Activated naive CD4-positive, alpha-beta T cell (primary cell): ENCODE measurements around the gene USP7.
"Not testable (repeated sequence)": the region's sequence is repeated elsewhere in the genome, so short reads cannot be mapped to it uniquely, and the experiment has no call there.

Source experiments
- DNase-seq, 4 experiments: peaks; one replicate each; lab custom pipeline; 2025; lab: John Stamatoyannopoulos, UW

The USP7 gene

DNA sequence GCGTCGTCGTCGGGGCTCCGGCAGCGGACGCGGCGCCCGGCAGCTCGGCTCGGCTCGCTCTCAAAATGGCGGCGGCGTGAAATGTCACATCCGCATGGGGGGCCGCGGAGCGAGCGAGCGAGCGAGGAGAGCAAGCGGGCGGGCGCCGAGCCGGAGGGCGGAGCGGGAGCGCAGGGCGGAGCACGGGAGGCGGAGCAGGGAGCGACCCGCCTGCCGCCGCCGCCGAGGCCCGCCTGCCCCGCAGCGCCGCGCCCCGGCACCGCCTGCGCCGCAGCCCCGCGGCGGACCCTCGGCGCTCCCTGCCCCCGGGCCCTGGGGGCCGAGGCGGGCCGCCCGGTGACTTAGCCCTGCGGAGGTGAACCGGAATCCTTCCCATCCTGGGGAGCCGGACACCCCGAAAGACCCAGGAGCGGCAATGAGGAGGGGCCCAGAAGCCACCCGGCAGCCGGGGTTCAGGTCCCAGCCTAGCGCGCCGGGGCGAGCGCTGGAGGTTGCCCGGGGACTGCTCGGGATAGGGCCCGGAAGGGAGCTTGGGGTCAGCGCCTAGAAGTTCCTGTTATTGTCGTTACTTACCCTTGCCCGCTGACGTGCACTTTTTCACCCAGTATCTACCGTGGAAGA lies at the start of gene USP7:
TSS of gene USP7 (minus strand) at position 86 of the 621 bp plus-strand sequence. CDS start 621 bp downstream, outside the sequence.
- peak; percentile 74 to 94 (median 85) for DNase-seq

- DNase-seq, result no peak
Observed at GRCh38 chr16:9013508-9013864, 49.8 kb upstream of the USP7 start.

DNA sequence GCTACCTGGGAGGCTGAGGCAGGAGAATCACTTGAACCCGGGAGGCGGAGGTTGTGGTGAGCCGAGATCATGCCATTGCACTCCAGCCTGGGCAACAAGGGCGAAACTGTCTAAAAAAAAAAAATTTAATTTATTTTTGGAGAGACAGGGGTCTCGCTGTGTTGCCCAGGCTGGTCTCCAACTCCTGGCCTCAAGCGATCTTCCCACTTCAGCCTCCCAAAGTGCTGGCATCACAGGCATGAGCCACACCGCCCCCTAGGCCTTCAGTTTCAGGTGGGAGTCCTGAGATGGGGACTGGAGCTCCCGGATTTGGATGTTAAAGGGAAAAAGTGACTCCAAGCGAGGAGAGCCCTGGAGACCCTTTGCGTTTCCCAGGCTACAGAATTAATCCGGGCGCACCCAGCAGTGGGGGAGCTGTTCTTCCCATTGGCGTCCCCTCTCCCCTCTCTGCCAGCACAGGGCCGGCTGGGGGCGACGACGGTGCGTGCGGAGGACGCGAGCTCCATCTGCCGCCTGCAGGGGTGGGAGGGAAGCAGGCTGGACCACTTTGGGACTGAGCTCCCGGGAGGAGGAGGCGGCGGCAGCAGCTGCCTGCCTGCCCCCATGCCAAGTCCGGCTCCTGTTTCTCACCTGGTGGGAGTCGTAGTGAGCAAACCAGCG lies 49.3 kb upstream of the USP7 start:
- DNase-seq, result peak in 1 of 4 experiments; percentile 1

- no peak for DNase-seq
Observed at GRCh38 chr16:9012330-9012729, 48.6 kb upstream of the USP7 start.

DNA sequence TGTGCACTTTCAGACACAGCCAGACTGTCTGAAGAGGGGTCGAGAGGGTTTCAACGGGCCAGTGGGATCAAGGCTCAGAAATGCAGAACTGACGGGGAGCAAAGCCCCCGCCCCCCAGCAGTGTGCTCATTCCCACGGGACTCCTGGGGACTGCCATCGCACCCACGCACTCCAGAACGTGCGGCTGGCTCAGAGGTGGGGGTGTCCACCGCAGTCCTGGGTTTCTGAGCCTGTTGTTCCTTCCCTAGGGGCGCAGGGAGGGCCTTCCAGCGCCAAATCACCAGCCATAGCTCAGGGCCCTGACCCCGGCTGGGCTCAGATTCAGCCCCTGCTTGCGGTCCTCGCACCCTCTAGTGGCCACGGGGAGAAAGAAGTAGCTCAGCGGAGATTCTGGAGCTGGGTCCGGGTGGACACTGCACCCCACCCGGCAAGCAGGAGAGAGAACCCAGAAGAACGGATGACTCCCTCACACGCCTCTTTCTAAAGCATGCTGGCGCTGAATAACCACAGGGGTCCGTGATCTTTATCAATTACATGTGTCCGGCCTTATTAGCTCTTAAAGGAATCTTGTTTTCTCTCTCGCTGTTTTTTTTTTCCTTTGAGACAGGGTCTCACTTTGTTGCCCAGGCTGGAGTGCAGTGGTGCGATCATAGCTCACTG lies 45.0 kb upstream of the USP7 start:
- DNase-seq, result peak; percentile 8 to 62 (median 27)

DNA sequence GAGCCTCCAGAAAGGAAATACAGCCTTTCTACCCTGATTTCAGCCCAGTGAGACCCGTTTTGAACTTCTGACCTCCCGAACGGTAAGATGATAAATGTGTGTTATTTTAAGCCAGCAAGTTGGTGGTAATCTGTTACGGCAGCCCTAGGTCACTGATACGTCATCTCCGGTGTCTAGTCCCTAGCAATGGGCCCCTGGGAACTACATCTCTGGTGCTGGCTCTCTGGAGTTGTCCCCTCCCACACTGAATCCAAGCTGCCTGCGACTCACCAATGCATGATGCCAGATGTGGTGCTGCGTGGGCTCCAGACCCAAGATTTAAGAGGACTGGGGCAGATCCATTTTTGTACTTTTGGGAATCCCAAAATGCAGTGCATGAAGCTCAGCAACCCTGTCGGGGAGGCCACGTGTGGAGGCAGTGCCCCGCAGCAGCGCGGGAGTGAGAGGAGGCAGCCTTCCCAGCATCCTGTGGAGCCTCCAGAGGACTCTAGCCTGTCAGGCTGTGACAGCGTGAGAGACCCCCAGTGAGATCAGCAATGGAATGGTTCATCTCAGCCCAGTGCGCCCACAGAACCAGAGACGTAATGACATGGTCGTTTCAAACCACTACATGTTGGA lies 43.6 kb upstream of the USP7 start:
- no peak for DNase-seq

DNA sequence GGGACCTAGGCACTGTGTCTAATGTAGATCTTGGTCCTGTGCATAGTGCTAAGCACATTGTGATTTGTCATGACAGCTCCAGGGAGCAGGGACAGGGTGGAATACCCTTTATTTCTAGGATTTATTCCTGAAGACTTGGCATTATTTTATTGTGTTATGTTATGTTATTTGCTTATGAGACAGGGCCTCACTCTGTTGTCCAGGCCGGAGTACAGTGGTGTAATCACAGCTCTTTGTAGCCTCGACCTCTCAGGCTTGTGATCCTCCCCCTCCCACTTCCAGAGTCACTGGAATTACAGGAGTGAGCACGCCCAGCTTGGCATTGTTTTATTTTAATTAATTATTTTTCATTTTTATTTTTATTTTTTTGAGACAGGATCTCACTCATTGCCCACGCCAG lies 40.5 kb upstream of the USP7 start:
- DNase-seq, result no peak

DNA sequence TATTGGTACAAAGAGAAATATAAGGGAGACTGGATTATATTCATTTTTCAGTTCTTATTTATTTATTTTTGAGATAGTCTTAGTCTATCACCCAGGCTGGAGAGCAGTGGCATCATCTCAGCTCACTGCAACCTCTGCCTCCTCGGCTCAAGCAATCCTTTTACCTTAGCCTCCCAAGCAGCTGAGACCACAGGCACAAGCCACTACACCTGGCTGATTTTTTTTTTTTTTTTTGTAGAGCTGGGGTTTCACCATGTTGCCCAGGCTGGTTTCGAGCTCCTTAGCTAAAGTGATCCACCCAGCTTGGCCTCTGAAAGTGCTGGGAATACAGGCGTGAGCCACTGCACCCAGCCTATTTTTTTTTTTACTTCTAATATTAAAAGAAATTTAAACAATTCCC lies 40.1 kb upstream of the USP7 start:
- no peak for DNase-seq

GRCh38 chr16:9003322-9003721 lies 39.6 kb upstream of the USP7 start:
- no peak for DNase-seq

DNA sequence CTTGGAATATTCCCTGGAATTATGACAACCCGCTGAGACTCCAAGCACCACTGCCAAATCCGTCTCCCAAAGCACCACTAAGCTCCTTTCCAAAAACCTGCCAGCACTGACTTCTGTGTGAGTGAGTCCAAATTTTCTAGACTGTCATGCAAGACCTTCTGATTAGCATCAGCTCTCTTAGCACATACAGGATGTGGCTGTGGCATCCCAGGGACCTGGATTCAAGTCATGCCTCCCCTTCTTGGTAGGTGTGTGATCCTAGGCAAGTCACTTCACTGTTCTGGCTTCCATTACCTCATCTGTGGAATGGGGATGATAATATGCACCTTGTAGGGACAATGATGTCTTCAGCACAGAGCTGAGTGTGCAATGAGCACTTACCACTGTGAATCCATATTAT lies 38.3 kb upstream of the USP7 start:
- DNase-seq, result no peak

DNA sequence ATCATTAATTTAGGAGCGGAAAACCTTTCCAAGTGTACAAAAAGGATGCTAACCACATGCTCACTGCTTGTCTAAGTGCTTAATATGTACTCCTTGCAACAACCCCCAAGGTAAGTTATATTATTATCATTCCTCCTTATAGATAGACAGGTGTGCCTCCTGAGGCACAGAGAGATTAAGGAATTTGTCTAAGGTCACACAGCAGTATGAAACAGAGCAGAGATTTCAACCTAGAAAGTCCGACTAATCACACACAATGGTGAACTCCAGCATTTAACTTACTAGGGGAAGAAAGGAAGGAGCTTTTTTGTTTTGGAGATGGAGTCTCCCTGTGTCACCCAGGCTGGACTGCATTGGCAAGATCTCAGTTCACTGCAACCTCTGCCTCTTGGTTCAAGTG lies 37.0 kb upstream of the USP7 start:
- no peak for DNase-seq

DNA sequence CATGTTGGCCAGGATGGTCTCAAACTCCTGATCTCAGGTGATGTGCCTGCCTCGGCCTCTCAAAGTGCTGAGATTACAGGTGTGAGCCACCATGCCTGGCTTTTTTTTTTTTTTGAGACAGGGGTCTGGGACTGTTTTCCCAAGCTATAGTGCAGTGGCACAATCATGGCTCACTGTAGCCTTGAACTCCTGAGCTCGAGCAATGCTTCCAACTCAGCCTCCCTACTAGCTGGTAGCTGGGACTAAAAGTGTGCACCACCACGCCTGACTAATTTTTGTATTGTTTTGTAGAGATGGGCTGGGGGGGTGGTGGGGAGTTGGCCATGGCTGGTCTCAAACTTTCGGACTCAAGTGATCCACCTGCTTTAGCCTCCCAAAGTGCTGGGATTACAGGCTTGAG lies 36.1 kb upstream of the USP7 start:
- no peak for DNase-seq

GRCh38 chr16:8998108-8998507 lies 34.4 kb upstream of the USP7 start:
- DNase-seq, result no peak

DNA sequence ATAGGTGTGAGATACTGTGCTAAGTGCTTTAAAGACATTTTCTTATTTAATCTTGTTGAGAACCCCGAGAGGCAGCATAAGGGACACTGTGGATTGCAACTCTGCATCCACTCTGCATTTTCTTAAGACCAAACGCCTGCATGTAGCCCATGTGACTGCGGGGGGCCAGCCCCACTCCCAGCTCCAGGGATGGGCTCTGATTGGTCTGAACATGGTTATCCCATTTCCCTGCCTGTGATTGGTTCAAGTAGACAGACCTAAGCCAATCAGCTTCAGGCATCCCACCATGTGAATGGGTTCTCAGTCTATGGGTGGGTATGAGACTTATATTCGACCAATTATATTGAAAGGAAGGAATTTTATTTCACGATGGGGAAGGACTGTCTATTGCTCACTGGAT lies 33.2 kb upstream of the USP7 start:
- DNase-seq, result no peak

DNA sequence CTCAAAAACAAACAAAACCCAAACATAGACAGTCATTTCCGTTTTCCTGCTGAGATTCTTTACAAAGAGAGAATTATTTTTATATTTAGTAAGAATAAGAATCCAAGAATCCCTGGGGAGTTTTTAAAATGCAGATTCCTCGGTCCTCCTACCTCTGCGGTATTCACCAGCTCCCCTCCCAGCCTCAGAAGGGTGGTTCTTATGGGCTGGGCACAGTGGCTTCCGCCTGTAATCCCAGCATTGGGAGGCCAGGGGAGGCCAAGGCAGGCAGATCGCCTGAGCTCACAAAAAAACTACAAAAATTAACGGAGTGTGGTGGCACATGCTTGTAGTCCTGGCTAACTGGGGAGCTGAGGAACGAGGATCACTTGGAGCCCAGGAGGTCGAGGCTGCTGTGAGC lies 26.7 kb upstream of the USP7 start:
- DNase-seq, result no peak

- DNase-seq, result no peak
Observed at GRCh38 chr16:8989099-8989878, 25.6 kb upstream of the USP7 start.

GRCh38 chr16:8986818-8987191 lies 23.1 kb upstream of the USP7 start:
- no peak for DNase-seq

- DNase-seq, result no peak
Observed at GRCh38 chr16:8986111-8986510, 22.4 kb upstream of the USP7 start.

DNA sequence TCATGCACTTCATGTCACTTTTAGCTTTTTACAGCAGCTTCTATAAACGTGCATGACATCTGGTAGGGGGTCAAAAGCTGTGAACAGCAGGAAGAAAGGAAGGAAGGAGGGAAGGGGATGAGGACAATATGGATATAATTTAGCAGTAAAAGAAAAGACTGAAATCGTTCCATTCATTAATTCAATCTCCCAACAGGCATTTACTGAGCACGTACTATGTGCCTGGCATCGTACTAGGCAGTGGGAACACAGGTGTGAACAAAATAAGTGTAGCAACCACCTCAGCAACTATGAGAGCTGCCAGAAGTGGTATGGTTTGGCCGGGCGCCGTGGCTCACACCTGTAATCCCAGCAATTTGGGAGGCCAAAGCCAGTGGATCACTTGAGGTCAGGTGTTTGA lies 19.1 kb upstream of the USP7 start:
- no peak for DNase-seq

DNA sequence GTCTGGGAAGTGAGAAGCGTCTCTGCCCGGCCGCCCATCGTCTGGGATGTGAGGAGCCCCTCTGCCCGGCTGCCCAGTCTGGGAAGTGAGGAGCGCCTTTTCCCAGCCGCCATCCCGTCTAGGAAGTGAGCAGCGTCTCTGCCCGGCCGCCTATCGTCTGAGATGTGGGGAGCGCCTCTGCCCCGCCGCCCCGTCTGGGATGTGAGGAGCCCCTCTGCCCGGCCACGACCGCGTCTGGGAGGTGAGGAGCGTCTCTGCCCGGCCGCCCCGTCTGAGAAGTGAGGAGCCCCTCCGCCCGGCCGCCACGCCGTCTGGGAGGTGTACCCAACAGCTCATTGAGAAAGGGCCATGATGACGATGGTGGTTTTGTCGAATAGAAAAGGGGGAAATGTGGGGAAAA lies 18.2 kb upstream of the USP7 start:
- DNase-seq, result not testable (repeated sequence)

DNA sequence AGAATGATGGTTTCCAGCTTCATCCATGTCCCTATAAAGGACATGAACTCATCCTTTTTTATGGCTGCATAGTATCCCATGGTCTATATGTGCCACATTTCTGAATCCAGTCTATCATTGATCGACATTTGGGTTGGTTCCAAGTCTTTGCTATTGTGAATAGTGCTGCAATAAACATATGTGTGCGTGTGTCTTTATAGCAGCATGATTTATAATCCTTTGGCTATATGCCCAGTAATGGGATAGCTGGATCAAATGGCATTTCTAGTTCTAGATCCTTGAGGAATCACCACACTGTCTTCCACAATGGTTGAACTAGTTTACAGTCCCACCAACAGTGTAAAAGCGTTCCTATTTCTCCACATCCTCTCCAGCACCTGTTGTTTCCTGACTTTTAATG lies 12.5 kb upstream of the USP7 start:
- not testable (repeated sequence) for DNase-seq

- no peak for DNase-seq
Observed at GRCh38 chr16:8975039-8975438, 11.3 kb upstream of the USP7 start.
